ENCODE data around the gene PRM2. TPM values are rescaled to one million over a fixed set of nuclear protein-coding genes. Genes with fewer than 3 reads are reported as not detected.

The PRM2 gene
- polyA plus RNA-seq, 2 of the 4 experiments (the other 2 are of a cell fraction): not detected

DNA sequence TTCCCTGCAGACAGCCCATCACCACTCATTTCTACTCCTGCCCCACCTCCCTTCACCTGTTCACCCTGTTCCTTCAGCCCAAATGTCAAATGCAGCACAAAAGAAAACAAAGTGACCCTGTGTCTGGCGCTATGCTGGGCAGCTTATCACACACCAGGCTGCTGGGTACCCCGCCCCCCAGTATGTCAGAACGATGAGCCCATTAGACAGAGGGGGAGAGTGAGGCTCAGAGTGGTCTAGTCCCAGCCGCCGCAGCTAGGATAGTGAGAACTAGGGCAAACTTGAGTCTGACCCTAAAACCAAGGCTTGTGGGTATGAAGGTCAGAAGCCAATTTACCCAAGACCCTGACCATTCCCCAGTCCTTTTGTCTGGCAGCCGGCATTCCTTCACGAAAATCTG is 11.2 kb downstream of the PRM2 start:
- Histone ChIP-seq H3K4me2 (no peak overlapping the region), H3K4me1 (no peaks in the 10 kb centered on the region), H3K4me3 (no peak overlapping the region), H3K27ac (no peak overlapping the region), H3K9me3 (no peaks in the 10 kb centered on the region)
- DNase-seq (ENCODE audit: low read depth in 1 of 2, low spot score in 1 of 2) (no peak), ATAC-seq (no peak), FAIRE-seq (no peak)
- 70% methylated on average over 7 of the region's 7 CpGs for WGBS (ENCODE audit: missing lambda C conversion rate)
- TF ChIP-seq, protein P1, sequence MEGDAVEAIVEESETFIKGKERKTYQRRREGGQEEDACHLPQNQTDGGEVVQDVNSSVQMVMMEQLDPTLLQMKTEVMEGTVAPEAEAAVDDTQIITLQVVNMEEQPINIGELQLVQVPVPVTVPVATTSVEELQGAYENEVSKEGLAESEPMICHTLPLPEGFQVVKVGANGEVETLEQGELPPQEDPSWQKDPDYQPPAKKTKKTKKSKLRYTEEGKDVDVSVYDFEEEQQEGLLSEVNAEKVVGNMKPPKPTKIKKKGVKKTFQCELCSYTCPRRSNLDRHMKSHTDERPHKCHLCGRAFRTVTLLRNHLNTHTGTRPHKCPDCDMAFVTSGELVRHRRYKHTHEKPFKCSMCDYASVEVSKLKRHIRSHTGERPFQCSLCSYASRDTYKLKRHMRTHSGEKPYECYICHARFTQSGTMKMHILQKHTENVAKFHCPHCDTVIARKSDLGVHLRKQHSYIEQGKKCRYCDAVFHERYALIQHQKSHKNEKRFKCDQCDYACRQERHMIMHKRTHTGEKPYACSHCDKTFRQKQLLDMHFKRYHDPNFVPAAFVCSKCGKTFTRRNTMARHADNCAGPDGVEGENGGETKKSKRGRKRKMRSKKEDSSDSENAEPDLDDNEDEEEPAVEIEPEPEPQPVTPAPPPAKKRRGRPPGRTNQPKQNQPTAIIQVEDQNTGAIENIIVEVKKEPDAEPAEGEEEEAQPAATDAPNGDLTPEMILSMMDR (IDR thresholded peaks at IDR 0.05): no peak
- TF ChIP-seq NR3C1 (IDR thresholded peaks at IDR 0.05): no peak
- no peak for TF ChIP-seq FOSB (CRISPR knock-in tag; IDR thresholded peaks at IDR 0.05)
- TF ChIP-seq EHMT2 (IDR thresholded peaks at IDR 0.05; ENCODE audit: low read depth): no peak
- TF ChIP-seq, protein P2, sequence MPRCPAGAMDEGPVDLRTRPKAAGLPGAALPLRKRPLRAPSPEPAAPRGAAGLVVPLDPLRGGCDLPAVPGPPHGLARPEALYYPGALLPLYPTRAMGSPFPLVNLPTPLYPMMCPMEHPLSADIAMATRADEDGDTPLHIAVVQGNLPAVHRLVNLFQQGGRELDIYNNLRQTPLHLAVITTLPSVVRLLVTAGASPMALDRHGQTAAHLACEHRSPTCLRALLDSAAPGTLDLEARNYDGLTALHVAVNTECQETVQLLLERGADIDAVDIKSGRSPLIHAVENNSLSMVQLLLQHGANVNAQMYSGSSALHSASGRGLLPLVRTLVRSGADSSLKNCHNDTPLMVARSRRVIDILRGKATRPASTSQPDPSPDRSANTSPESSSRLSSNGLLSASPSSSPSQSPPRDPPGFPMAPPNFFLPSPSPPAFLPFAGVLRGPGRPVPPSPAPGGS (IDR thresholded peaks at IDR 0.05): no peak
- TF ChIP-seq CBX8 (IDR thresholded peaks at IDR 0.05): no peak
- TF ChIP-seq HEYL (CRISPR knock-in tag; IDR thresholded peaks at IDR 0.05): no peak
- TF ChIP-seq, protein P3, sequence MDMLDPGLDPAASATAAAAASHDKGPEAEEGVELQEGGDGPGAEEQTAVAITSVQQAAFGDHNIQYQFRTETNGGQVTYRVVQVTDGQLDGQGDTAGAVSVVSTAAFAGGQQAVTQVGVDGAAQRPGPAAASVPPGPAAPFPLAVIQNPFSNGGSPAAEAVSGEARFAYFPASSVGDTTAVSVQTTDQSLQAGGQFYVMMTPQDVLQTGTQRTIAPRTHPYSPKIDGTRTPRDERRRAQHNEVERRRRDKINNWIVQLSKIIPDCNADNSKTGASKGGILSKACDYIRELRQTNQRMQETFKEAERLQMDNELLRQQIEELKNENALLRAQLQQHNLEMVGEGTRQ (IDR thresholded peaks at IDR 0.05): no peak
- CTCF ChIA-PET: interaction anchor here (1.1 to 3.6 kb wide), 3 partner anchors 10 to 301 kb away, joined by 3 to 17 read pairs (median 10); no protein-coding TSS in a partner anchor
- POLR2A ChIA-PET: no interaction called here

DNA sequence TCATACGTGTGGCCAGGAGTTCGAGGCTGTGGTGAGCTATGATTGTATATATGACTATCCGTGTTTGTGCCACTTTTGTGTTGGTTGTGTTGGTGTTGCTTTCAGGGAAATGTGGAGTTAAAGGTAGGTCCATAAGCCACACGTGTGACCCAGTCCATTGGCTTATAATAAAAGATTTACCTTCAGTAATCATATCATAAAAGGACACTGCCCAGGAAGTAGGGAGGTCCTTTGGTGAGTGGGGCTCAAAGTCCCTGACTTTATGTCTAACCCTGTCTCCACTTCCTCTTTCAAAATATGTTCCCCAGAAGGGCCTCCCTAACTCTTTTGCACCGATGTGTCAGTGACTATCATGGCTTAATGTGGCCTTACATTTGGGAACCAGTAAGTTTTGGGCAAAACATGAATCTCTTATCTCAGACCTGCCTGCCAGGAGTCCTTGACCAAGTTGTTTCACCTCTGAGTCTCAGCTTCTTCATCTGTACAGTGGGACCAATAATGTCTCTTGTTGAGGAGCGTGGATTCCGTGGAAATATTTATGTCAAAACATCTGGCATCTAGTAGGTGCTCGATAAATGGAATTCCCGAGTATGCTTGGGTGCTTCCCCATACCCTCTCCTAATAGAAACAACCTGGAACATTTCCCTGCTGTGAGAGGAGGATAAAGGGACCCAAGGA is 12.0 kb downstream of the PRM2 start:
- 55% methylated on average over 9 of the region's 9 CpGs for WGBS (ENCODE audit: missing lambda C conversion rate)
- ChIA-PET CTCF (interaction anchor here (1.1 to 3.6 kb wide), 4 partner anchors 9 to 301 kb away, joined by 3 to 17 read pairs (median 6); no protein-coding TSS in a partner anchor), POLR2A (interaction anchor here (1.1 kb wide), 1 partner anchor 8 kb away, joined by 3 read pairs; the partner anchor contains the start of gene SOCS1)
- no peak overlapping the region for H3K4me2 ChIP-seq
- no peak for ATAC-seq
- TF ChIP-seq KDM5A (IDR thresholded peaks at IDR 0.05): no peak
- TF ChIP-seq, protein P4, sequence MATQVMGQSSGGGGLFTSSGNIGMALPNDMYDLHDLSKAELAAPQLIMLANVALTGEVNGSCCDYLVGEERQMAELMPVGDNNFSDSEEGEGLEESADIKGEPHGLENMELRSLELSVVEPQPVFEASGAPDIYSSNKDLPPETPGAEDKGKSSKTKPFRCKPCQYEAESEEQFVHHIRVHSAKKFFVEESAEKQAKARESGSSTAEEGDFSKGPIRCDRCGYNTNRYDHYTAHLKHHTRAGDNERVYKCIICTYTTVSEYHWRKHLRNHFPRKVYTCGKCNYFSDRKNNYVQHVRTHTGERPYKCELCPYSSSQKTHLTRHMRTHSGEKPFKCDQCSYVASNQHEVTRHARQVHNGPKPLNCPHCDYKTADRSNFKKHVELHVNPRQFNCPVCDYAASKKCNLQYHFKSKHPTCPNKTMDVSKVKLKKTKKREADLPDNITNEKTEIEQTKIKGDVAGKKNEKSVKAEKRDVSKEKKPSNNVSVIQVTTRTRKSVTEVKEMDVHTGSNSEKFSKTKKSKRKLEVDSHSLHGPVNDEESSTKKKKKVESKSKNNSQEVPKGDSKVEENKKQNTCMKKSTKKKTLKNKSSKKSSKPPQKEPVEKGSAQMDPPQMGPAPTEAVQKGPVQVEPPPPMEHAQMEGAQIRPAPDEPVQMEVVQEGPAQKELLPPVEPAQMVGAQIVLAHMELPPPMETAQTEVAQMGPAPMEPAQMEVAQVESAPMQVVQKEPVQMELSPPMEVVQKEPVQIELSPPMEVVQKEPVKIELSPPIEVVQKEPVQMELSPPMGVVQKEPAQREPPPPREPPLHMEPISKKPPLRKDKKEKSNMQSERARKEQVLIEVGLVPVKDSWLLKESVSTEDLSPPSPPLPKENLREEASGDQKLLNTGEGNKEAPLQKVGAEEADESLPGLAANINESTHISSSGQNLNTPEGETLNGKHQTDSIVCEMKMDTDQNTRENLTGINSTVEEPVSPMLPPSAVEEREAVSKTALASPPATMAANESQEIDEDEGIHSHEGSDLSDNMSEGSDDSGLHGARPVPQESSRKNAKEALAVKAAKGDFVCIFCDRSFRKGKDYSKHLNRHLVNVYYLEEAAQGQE (IDR thresholded peaks at IDR 0.05): no peak
- no peak for TF ChIP-seq EHF (CRISPR knock-in tag; IDR thresholded peaks at IDR 0.05)
- TF ChIP-seq, protein P2 (IDR thresholded peaks at IDR 0.05): no peak
- TF ChIP-seq FOSL2 (IDR thresholded peaks at IDR 0.05): no peak
- TF ChIP-seq FOSL2 (CRISPR knock-in tag; IDR thresholded peaks at IDR 0.05): no peak
- no peak for TF ChIP-seq JUN (IDR thresholded peaks at IDR 0.05)
- TF ChIP-seq SREBF2 (IDR thresholded peaks at IDR 0.05): no peak
- no peak overlapping the region for H3K4me3 ChIP-seq
- H3K4me1 ChIP-seq: no peaks in the 10 kb centered on the region
- H3K27ac ChIP-seq: no peak overlapping the region
- FAIRE-seq: no peak
- H3K9me3 ChIP-seq: no peaks in the 10 kb centered on the region
- no peak for DNase-seq (ENCODE audit: low read depth in 1 of 2, low spot score in 1 of 2)

All from A549 (cell line).